Immature natural killer cell (primary cell): ENCODE measurements around the gene MFAP2. TPM values are rescaled to one million over a fixed set of nuclear protein-coding genes. Genes with fewer than 3 reads are reported as not detected.
"Not testable (repeated sequence)": the region's sequence is repeated elsewhere in the genome, so short reads cannot be mapped to it uniquely, and the experiment has no call there.

Experiments
- DNase-seq, 3 donors: peaks; one replicate each; pipeline ENCODE4 v3.0.0; 2022; ENCODE audit warnings: mixed read lengths in 1 of 3
- H3K27ac Mint-ChIP-seq, 6 donors: one replicate each; pipeline ENCODE4 v1.8.0; 2020; ENCODE audit warnings: mixed read lengths in 6 of 6, mild to moderate bottlenecking in 5 of 6, inconsistent platforms in 4 of 6, moderate library complexity in 3 of 6
- H3K27me3 Mint-ChIP-seq, 3 donors: one replicate each; pipeline ENCODE4 v1.8.0; 2020 to 2021; ENCODE audit warnings: low read depth in 3 of 3, mild to moderate bottlenecking in 3 of 3, mixed read lengths in 3 of 3, moderate library complexity in 3 of 3, inconsistent platforms in 1 of 3
- H3K36me3 Mint-ChIP-seq, 3 donors: one replicate each; pipeline ENCODE4 v1.8.0; 2020; ENCODE audit warnings: mixed read lengths in 3 of 3, inconsistent platforms in 2 of 3, mild to moderate bottlenecking in 2 of 3
- H3K4me1 Mint-ChIP-seq, 2 donors: one replicate each; pipeline ENCODE4 v1.8.0; 2020; ENCODE audit warnings: inconsistent platforms in 2 of 2, mild to moderate bottlenecking in 2 of 2, mixed read lengths in 2 of 2, moderate library complexity in 1 of 2
- H3K4me3 Mint-ChIP-seq, 5 donors: one replicate each; pipeline ENCODE4 v1.8.0; 2020; ENCODE audit warnings: mild to moderate bottlenecking in 5 of 5, mixed read lengths in 5 of 5, inconsistent platforms in 3 of 5, moderate library complexity in 3 of 5
- H3K9me3 Mint-ChIP-seq, 6 donors: one replicate each; pipeline ENCODE4 v1.8.0; 2020; ENCODE audit warnings: mild to moderate bottlenecking in 6 of 6, mixed read lengths in 6 of 6, inconsistent platforms in 4 of 6, moderate library complexity in 3 of 6
- polyA plus RNA-seq, 3 donors: library from polyadenylated mRNA; unstranded; fragments of 300-500 nt; fragmentation: Illumina TruSeq; gene quantifications; one replicate each; pipeline ENCODE4 v1.2.3, GENCODE V29; 2021

MFAP2 gene
- polyA plus RNA-seq, 3 donors from 2014 or later: not detected

- Mint-ChIP-seq H3K27me3 (no peaks in the 10 kb centered on the region), H3K27ac (no peak overlapping the region), H3K4me3 (no peak overlapping the region), H3K36me3 (no peaks in the 10 kb centered on the region), H3K4me1 (peaks cover 13 to 16% of the 10 kb centered on the region in 2 donors), H3K9me3 (no peaks in the 10 kb centered on the region)
- DNase-seq: no peak
These were observed 21.9 kb downstream of the MFAP2 start for GRCh38 chr1:16958475-16958874.

GRCh38 chr1:16957731-16958130, 22.7 kb downstream of the MFAP2 start:
- no peaks in the 10 kb centered on the region for H3K9me3 Mint-ChIP-seq
- H3K36me3 Mint-ChIP-seq: no peaks in the 10 kb centered on the region
- no peak overlapping the region for H3K4me3 Mint-ChIP-seq
- H3K27ac Mint-ChIP-seq: no peak overlapping the region
- H3K4me1 Mint-ChIP-seq: peaks cover 13 to 16% of the 10 kb centered on the region in 2 donors
- no peak for DNase-seq
- no peaks in the 10 kb centered on the region for H3K27me3 Mint-ChIP-seq

GRCh38 chr1:16956775-16957174, 23.6 kb downstream of the MFAP2 start:
- Mint-ChIP-seq H3K9me3 (no peaks in the 10 kb centered on the region), H3K4me3 (no peak overlapping the region), H3K4me1 (peaks cover 12 to 14% of the 10 kb centered on the region in 2 donors), H3K27ac (peak overlapping the region in 1 of 6 donors; percentile 34), H3K36me3 (no peaks in the 10 kb centered on the region), H3K27me3 (no peaks in the 10 kb centered on the region)
- no peak for DNase-seq

- peaks cover 1 to 3% of the 10 kb centered on the region in 2 donors for H3K4me1 Mint-ChIP-seq
- no peak overlapping the region for H3K27ac Mint-ChIP-seq
- no peaks in the 10 kb centered on the region for H3K9me3 Mint-ChIP-seq
- DNase-seq: no peak
- H3K36me3 Mint-ChIP-seq: no peaks in the 10 kb centered on the region
- no peaks in the 10 kb centered on the region for H3K27me3 Mint-ChIP-seq
- no peak overlapping the region for H3K4me3 Mint-ChIP-seq
These were observed 25.2 kb downstream of the MFAP2 start for GRCh38 chr1:16955186-16955585.

- Mint-ChIP-seq H3K36me3 (no peaks in the 10 kb centered on the region), H3K27ac (no peak overlapping the region)
These were observed 25.8 kb downstream of the MFAP2 start for GRCh38 chr1:16954579-16954978.

GRCh38 chr1:16952376-16952775, 28.0 kb downstream of the MFAP2 start:
- not testable (repeated sequence) for H3K4me3 Mint-ChIP-seq, H3K27ac Mint-ChIP-seq, H3K4me1 Mint-ChIP-seq, H3K27me3 Mint-ChIP-seq, DNase-seq, H3K9me3 Mint-ChIP-seq, H3K36me3 Mint-ChIP-seq

More at GRCh38 chr1:16954579-16954978, 25.8 kb downstream of the MFAP2 start:
- Mint-ChIP-seq H3K27me3 (no peaks in the 10 kb centered on the region), H3K9me3 (no peaks in the 10 kb centered on the region), H3K4me1 (no peaks in the 10 kb centered on the region), H3K4me3 (no peak overlapping the region)
- no peak for DNase-seq

GRCh38 chr1:16949026-16949425, 31.4 kb downstream of the MFAP2 start:
- H3K27ac Mint-ChIP-seq, H3K4me3 Mint-ChIP-seq, H3K27me3 Mint-ChIP-seq, H3K9me3 Mint-ChIP-seq, H3K36me3 Mint-ChIP-seq, DNase-seq, H3K4me1 Mint-ChIP-seq: not testable (repeated sequence)

- H3K9me3 Mint-ChIP-seq, H3K4me1 Mint-ChIP-seq, H3K27me3 Mint-ChIP-seq, H3K36me3 Mint-ChIP-seq, H3K27ac Mint-ChIP-seq, H3K4me3 Mint-ChIP-seq, DNase-seq: not testable (repeated sequence)
These were observed 32.0 kb downstream of the MFAP2 start for GRCh38 chr1:16948282-16948891.

GRCh38 chr1:16946646-16947045, 33.8 kb downstream of the MFAP2 start:
- no peak overlapping the region for H3K27ac Mint-ChIP-seq
- no peak overlapping the region for H3K4me3 Mint-ChIP-seq

GRCh38 chr1:16946185-16946584, 34.2 kb downstream of the MFAP2 start:
- H3K4me3 Mint-ChIP-seq, H3K9me3 Mint-ChIP-seq, DNase-seq, H3K27me3 Mint-ChIP-seq, H3K4me1 Mint-ChIP-seq: not testable (repeated sequence)
- Mint-ChIP-seq H3K36me3 (peaks cover 12 to 13% (median 12%) of the 10 kb centered on the region in 3 donors), H3K27ac (peak overlapping the region in 1 of 6 donors; percentile 17)

More at GRCh38 chr1:16946646-16947045, 33.8 kb downstream of the MFAP2 start:
- Mint-ChIP-seq H3K27me3 (no peaks in the 10 kb centered on the region), H3K4me1 (no peaks in the 10 kb centered on the region), H3K36me3 (peaks cover 12 to 13% (median 12%) of the 10 kb centered on the region in 3 donors), H3K9me3 (no peaks in the 10 kb centered on the region)
- no peak for DNase-seq

- not testable (repeated sequence) for DNase-seq, H3K4me1 Mint-ChIP-seq, H3K27ac Mint-ChIP-seq, H3K9me3 Mint-ChIP-seq, H3K27me3 Mint-ChIP-seq, H3K4me3 Mint-ChIP-seq
- H3K36me3 Mint-ChIP-seq: peaks cover 13 to 16% (median 15%) of the 10 kb centered on the region in 3 donors
These were observed 34.9 kb downstream of the MFAP2 start for GRCh38 chr1:16945512-16945911.

GRCh38 chr1:16944038-16944437, 36.4 kb downstream of the MFAP2 start:
- H3K4me1 Mint-ChIP-seq: no peaks in the 10 kb centered on the region
- peaks cover 13 to 17% (median 16%) of the 10 kb centered on the region in 3 donors for H3K36me3 Mint-ChIP-seq
- H3K27ac Mint-ChIP-seq: no peak overlapping the region

GRCh38 chr1:16939386-16940180, 40.8 kb downstream of the MFAP2 start:
- Mint-ChIP-seq H3K36me3 (peaks cover 6 to 15% (median 12%) of the 10 kb centered on the region in 3 donors), H3K27ac (peak overlapping the region in 1 of 6 donors; percentile 17)
- not testable (repeated sequence) for H3K4me3 Mint-ChIP-seq, H3K4me1 Mint-ChIP-seq, H3K9me3 Mint-ChIP-seq, H3K27me3 Mint-ChIP-seq, DNase-seq

More at GRCh38 chr1:16944038-16944437, 36.4 kb downstream of the MFAP2 start:
- Mint-ChIP-seq H3K27me3 (no peaks in the 10 kb centered on the region), H3K9me3 (no peaks in the 10 kb centered on the region), H3K4me3 (no peak overlapping the region)
- no peak for DNase-seq
